ENCODE measurements around the gene RERG.

RERG gene

DNA sequence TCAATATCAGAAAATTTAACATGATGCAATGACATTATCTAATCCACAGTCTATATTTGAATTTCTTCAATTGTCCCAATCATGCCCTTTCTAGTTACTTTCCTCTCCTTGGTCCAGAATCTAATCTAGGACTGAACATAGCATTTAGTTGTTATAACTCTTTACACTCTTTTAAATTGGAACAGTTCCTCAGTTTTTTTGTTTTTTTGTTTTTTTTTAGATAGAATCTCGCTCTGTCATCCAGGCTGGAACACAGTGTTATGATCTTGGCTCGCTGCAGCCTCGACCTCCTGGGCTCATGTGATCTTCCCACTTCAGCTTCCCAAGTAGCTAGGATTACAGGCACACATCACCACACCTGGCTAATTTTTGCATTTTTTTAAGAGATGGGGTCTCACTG is 63.1 kb downstream of the RERG start:
- H3K27ac ChIP-seq (ENCODE audit: low read length): no peak overlapping the region
- no peaks in the 10 kb centered on the region for H3K27me3 ChIP-seq (ENCODE audit: low read depth, low read length)
- H3K36me3 ChIP-seq (ENCODE audit: control insufficient read depth in 1 of 2, insufficient read depth in 2 of 2, low read length in 2 of 2): no peaks in the 10 kb centered on the region
- no peak overlapping the region for H3K4me3 ChIP-seq (ENCODE audit: low read depth in 1 of 2, low read length in 2 of 2)
- no peaks in the 10 kb centered on the region for H3K9me3 ChIP-seq (ENCODE audit: control insufficient read depth in 1 of 2, low read length in 2 of 2)
- H3K4me1 ChIP-seq (ENCODE audit: control insufficient read depth in 1 of 2, insufficient read depth in 2 of 2, low read length in 2 of 2): peaks cover 0 to 7% of the 10 kb centered on the region in 2 donors

DNA sequence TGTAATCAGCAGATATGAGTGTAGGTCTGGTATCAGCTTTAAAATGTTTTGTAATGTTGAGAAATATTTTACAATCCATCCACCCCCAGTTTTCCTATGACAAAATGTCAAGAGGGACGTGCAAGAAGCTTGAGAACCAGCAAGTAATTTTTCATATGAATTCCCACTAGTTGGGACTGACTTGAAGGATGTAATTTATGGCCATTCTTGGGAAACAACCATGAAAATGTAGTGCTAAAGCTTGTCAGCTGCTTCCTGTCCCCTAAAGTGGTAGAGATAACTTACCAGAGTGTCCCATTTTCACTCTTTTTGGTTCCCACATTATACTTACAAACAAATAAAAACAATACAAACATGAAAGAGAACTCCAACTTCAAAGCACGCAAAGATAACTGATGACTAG is 63.9 kb downstream of the RERG start:
- peaks cover 2 to 11% of the 10 kb centered on the region in 2 donors for H3K4me1 ChIP-seq (ENCODE audit: control insufficient read depth in 1 of 2, insufficient read depth in 2 of 2, low read length in 2 of 2)

DNA sequence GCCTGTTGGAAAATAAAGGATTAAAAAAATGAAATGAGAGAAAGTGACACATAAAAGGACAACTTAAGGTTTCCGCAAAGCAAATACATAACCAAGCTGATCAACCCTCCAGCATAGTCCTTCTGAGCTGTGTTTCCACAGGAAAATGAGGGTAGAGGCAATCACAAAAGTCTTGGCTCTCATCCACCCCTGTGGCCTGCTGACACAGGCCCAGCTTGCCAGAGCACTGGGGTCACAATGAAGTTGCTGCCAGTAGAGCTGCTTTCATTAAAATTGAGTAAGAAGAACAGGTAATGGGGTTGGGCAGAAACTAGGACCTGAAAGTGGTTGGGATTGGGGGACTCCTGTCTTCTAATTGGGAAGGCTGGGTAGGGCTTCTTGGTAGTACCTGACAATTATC is 65.9 kb downstream of the RERG start:
- Histone ChIP-seq H3K4me3 (ENCODE audit: low read depth in 1 of 2, low read length in 2 of 2) (no peak overlapping the region), H3K9me3 (ENCODE audit: control insufficient read depth in 1 of 2, low read length in 2 of 2) (no peaks in the 10 kb centered on the region), H3K36me3 (ENCODE audit: control insufficient read depth in 1 of 2, insufficient read depth in 2 of 2, low read length in 2 of 2) (no peaks in the 10 kb centered on the region), H3K27me3 (ENCODE audit: low read depth, low read length) (no peaks in the 10 kb centered on the region), H3K27ac (ENCODE audit: low read length) (peak overlapping the region; percentile 42), H3K4me1 (ENCODE audit: control insufficient read depth in 1 of 2, insufficient read depth in 2 of 2, low read length in 2 of 2) (peaks cover 15 to 29% of the 10 kb centered on the region in 2 donors)

More for the DNA sequence above, 63.9 kb downstream of the RERG start:
- H3K27me3 ChIP-seq (ENCODE audit: low read depth, low read length): no peaks in the 10 kb centered on the region
- H3K36me3 ChIP-seq (ENCODE audit: control insufficient read depth in 1 of 2, insufficient read depth in 2 of 2, low read length in 2 of 2): no peaks in the 10 kb centered on the region
- no peaks in the 10 kb centered on the region for H3K9me3 ChIP-seq (ENCODE audit: control insufficient read depth in 1 of 2, low read length in 2 of 2)
- H3K27ac ChIP-seq (ENCODE audit: low read length): no peak overlapping the region
- no peak overlapping the region for H3K4me3 ChIP-seq (ENCODE audit: low read depth in 1 of 2, low read length in 2 of 2)

DNA sequence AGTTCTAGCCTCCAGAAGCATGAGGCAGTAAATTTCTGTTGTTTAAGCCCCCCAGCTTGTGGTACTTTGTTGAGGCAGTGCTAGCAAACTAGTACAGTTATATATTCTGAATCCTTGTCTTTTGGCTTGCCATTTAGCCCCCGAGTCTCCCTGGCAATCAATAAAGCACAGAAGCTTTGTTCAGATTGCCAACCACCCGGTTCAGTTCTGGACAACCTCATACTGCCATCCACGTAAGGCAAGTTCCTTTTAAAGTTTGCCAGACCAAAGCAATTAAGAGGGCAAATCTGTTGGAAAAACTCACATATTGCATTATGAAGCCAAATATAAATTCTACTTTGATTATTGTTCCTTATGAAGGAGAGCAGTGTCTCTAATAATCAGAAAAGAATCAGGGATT is 67.1 kb downstream of the RERG start:
- Histone ChIP-seq H3K36me3 (ENCODE audit: control insufficient read depth in 1 of 2, insufficient read depth in 2 of 2, low read length in 2 of 2) (no peaks in the 10 kb centered on the region), H3K27me3 (ENCODE audit: low read depth, low read length) (no peaks in the 10 kb centered on the region), H3K4me3 (ENCODE audit: low read depth in 1 of 2, low read length in 2 of 2) (no peak overlapping the region), H3K4me1 (ENCODE audit: control insufficient read depth in 1 of 2, insufficient read depth in 2 of 2, low read length in 2 of 2) (peaks cover 15 to 29% of the 10 kb centered on the region in 2 donors), H3K27ac (ENCODE audit: low read length) (peak overlapping the region; percentile 12), H3K9me3 (ENCODE audit: control insufficient read depth in 1 of 2, low read length in 2 of 2) (no peaks in the 10 kb centered on the region)

DNA sequence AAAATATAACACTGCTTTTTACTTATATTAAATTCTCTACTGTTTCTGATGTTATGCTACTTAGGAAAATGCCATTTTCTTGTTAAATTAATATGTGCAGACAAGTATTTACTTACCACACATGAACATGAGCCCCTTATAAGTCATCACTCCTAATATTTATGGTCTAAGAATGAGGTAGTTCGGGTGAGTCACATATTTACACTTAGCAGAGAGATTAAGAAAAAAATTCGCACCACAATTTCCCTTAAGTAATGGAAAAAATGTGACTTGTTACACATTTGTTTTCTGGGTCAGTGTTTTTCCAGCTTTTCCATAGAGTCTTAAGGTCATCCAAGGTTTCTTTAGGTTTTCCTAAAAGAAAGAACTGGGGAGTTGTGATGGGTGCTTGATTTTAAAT is 68.3 kb downstream of the RERG start:
- H3K4me3 ChIP-seq (ENCODE audit: low read depth in 1 of 2, low read length in 2 of 2): no peak overlapping the region
- H3K27me3 ChIP-seq (ENCODE audit: low read depth, low read length): no peaks in the 10 kb centered on the region
- no peaks in the 10 kb centered on the region for H3K9me3 ChIP-seq (ENCODE audit: control insufficient read depth in 1 of 2, low read length in 2 of 2)
- H3K27ac ChIP-seq (ENCODE audit: low read length): peak overlapping the region; percentile 40
- no peaks in the 10 kb centered on the region for H3K36me3 ChIP-seq (ENCODE audit: control insufficient read depth in 1 of 2, insufficient read depth in 2 of 2, low read length in 2 of 2)
- peaks cover 15 to 36% of the 10 kb centered on the region in 2 donors for H3K4me1 ChIP-seq (ENCODE audit: control insufficient read depth in 1 of 2, insufficient read depth in 2 of 2, low read length in 2 of 2)

DNA sequence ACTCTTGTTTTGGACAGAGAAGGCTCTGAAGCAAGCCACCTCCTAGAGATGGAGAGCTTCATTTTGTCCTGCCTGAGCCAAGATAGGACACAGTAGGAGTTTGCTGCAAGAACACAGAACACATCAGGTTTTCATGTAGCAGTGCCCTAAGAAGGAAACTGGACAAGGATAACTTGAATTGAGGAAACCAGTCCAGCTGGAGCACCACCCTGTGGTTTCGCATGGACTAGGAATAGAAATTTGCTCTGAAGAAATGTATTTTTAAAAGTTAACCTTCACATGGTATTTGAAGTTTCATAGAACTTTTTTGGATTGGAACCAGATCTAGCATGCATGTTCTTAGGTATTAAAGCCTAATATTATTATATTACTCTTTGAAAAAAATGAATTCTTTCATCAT is 68.8 kb downstream of the RERG start:
- Histone ChIP-seq H3K4me1 (ENCODE audit: control insufficient read depth in 1 of 2, insufficient read depth in 2 of 2, low read length in 2 of 2) (peaks cover 15 to 36% of the 10 kb centered on the region in 2 donors), H3K27ac (ENCODE audit: low read length) (peak overlapping the region; percentile 71), H3K9me3 (ENCODE audit: control insufficient read depth in 1 of 2, low read length in 2 of 2) (no peaks in the 10 kb centered on the region), H3K36me3 (ENCODE audit: control insufficient read depth in 1 of 2, insufficient read depth in 2 of 2, low read length in 2 of 2) (no peaks in the 10 kb centered on the region), H3K27me3 (ENCODE audit: low read depth, low read length) (no peaks in the 10 kb centered on the region), H3K4me3 (ENCODE audit: low read depth in 1 of 2, low read length in 2 of 2) (no peak overlapping the region)

DNA sequence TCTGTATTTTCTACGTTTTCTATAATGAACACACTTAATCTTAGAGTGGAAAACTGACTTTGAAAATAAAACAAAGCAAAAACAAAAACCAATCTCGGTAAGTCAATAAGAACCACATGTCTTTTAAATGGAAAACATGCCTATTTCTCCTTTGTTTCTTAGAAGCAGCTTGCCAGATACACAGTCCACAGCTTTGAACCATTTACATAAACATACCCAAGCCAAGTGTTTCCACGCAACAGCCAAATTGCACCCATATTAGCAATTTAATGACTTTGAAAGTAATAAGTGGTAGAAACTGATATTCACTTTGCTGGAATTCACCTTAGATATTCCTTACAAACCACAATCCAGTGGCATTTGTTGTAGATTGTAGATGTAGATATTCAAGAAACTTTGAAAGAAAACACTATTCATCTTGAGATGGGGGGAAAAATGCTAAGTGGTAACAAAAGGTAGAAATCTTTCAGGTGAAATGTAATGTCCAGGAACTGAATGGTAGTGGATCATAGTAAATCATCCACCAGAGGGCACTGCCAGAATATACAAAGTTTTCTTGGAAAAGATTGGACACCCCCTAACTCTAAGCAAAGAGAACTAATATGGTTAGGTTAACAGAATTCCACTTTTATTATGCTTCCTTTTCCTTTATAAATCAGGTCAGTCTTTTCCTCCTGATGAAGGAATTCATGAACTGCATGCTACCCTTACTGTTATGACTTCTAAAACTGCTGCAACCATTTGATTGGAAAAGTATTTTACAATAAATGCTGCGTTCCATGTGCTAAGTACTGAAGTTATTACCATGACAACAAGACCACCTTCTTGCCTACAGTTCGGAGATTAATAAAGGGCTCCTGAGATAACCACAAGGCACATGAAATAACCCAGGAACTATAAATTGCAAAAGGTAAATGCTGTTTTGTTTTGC is 69.8 kb downstream of the RERG start:
- H3K4me1 ChIP-seq (ENCODE audit: control insufficient read depth in 1 of 2, insufficient read depth in 2 of 2, low read length in 2 of 2): peaks cover 15 to 39% of the 10 kb centered on the region in 2 donors
- H3K36me3 ChIP-seq (ENCODE audit: control insufficient read depth in 1 of 2, insufficient read depth in 2 of 2, low read length in 2 of 2): no peaks in the 10 kb centered on the region
- peak overlapping the region; percentile 71 for H3K27ac ChIP-seq (ENCODE audit: low read length)
- no peak overlapping the region for H3K4me3 ChIP-seq (ENCODE audit: low read depth in 1 of 2, low read length in 2 of 2)
- no peaks in the 10 kb centered on the region for H3K27me3 ChIP-seq (ENCODE audit: low read depth, low read length)
- H3K9me3 ChIP-seq (ENCODE audit: control insufficient read depth in 1 of 2, low read length in 2 of 2): no peaks in the 10 kb centered on the region

DNA sequence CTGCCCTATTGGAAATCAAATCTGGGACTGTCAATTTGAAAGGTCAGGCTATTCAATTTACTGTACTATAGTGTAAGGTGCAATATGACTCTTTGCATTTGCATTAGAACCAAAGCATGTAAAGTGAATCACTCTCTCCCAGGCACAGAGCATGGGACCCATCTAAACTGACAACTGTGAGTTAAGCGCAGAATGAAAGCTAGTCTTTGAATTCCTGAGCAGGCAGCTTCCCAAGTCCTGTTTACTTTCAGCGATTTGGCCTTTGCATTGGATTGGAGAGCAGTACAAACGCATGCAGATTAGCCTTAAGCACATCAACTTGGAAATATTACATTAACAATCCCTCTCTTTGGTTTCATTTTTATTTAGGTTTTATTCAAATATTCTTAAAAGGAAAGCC is 74.6 kb downstream of the RERG start:
- Histone ChIP-seq H3K4me1 (ENCODE audit: control insufficient read depth in 1 of 2, insufficient read depth in 2 of 2, low read length in 2 of 2) (peaks cover 6 to 24% of the 10 kb centered on the region in 2 donors), H3K27me3 (ENCODE audit: low read depth, low read length) (no peaks in the 10 kb centered on the region), H3K36me3 (ENCODE audit: control insufficient read depth in 1 of 2, insufficient read depth in 2 of 2, low read length in 2 of 2) (no peaks in the 10 kb centered on the region), H3K27ac (ENCODE audit: low read length) (no peak overlapping the region), H3K4me3 (ENCODE audit: low read depth in 1 of 2, low read length in 2 of 2) (peak overlapping the region; percentile 18 to 31), H3K9me3 (ENCODE audit: control insufficient read depth in 1 of 2, low read length in 2 of 2) (no peaks in the 10 kb centered on the region)

DNA sequence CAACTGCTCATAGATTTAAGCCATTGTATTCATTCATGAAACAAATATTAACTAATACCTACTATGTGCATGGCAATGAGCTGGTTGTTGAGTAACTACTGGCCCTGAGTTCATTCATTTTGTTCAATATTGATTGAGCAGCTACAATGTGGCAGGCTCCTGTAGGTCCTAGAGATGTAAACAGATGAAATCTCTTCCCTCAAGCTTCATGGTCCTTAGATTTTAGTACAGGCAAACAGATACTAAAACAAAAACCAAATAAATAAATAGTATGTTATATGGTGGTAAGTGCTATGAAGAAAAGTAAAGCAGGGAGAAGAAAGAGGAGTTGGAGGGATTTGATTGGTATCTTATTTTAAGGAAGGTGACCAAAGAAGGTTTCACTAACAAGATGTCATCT is 77.8 kb downstream of the RERG start:
- H3K36me3 ChIP-seq (ENCODE audit: control insufficient read depth in 1 of 2, insufficient read depth in 2 of 2, low read length in 2 of 2): no peaks in the 10 kb centered on the region
- no peak overlapping the region for H3K4me3 ChIP-seq (ENCODE audit: low read depth in 1 of 2, low read length in 2 of 2)
- H3K4me1 ChIP-seq (ENCODE audit: control insufficient read depth in 1 of 2, insufficient read depth in 2 of 2, low read length in 2 of 2): peaks cover 0 to 12% of the 10 kb centered on the region in 2 donors
- H3K27me3 ChIP-seq (ENCODE audit: low read depth, low read length): no peaks in the 10 kb centered on the region
- no peak overlapping the region for H3K27ac ChIP-seq (ENCODE audit: low read length)
- H3K9me3 ChIP-seq (ENCODE audit: control insufficient read depth in 1 of 2, low read length in 2 of 2): no peaks in the 10 kb centered on the region

DNA sequence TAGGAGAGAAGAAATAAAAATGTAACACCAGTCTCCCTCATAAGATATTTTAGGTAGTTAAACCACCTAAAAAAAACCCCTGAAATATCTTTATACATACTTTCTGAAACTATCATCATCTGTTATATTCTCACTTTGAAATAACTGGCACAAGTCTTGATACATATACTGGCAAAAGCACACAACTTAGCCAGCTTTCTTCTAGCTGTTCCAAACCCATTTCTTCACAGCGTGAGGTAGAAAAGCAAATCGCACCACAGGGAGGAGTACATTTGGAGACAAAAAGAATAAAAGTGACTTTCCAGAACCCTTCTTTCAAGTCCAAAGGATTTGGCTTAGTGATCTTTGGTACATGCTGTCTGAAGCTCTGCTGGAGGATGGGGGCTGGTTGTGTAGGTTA is 78.5 kb downstream of the RERG start:
- no peaks in the 10 kb centered on the region for H3K36me3 ChIP-seq (ENCODE audit: control insufficient read depth in 1 of 2, insufficient read depth in 2 of 2, low read length in 2 of 2)
- H3K9me3 ChIP-seq (ENCODE audit: control insufficient read depth in 1 of 2, low read length in 2 of 2): no peaks in the 10 kb centered on the region
- no peak overlapping the region for H3K27ac ChIP-seq (ENCODE audit: low read length)
- H3K4me1 ChIP-seq (ENCODE audit: control insufficient read depth in 1 of 2, insufficient read depth in 2 of 2, low read length in 2 of 2): peaks cover 0 to 6% of the 10 kb centered on the region in 2 donors
- H3K27me3 ChIP-seq (ENCODE audit: low read depth, low read length): no peaks in the 10 kb centered on the region
- no peak overlapping the region for H3K4me3 ChIP-seq (ENCODE audit: low read depth in 1 of 2, low read length in 2 of 2)

DNA sequence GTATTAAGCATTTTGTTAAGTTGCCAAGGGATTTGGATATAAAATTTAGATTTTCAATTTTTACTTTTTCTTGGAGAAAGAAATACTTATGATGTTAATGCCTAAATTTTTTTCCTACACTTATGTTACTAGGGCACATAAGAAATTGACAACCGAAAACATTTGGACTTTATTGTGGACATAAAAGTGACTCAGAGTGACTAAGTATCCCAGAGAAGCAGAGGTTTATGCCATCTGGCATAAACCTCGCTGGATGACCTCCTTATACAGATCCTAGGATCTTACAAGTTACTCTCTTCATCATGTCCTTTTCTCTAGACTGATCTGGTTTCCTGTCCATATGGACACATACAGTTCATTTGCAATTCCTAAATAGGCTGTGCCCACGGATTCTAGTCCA is 89.8 kb downstream of the RERG start:
- H3K27ac ChIP-seq (ENCODE audit: low read length): no peak overlapping the region
- H3K4me3 ChIP-seq (ENCODE audit: low read depth in 1 of 2, low read length in 2 of 2): no peak overlapping the region
- H3K36me3 ChIP-seq (ENCODE audit: control insufficient read depth in 1 of 2, insufficient read depth in 2 of 2, low read length in 2 of 2): no peaks in the 10 kb centered on the region
- H3K4me1 ChIP-seq (ENCODE audit: control insufficient read depth in 1 of 2, insufficient read depth in 2 of 2, low read length in 2 of 2): peaks cover 0 to 6% of the 10 kb centered on the region in 2 donors
- H3K27me3 ChIP-seq (ENCODE audit: low read depth, low read length): no peaks in the 10 kb centered on the region
- H3K9me3 ChIP-seq (ENCODE audit: control insufficient read depth in 1 of 2, low read length in 2 of 2): no peaks in the 10 kb centered on the region

DNA sequence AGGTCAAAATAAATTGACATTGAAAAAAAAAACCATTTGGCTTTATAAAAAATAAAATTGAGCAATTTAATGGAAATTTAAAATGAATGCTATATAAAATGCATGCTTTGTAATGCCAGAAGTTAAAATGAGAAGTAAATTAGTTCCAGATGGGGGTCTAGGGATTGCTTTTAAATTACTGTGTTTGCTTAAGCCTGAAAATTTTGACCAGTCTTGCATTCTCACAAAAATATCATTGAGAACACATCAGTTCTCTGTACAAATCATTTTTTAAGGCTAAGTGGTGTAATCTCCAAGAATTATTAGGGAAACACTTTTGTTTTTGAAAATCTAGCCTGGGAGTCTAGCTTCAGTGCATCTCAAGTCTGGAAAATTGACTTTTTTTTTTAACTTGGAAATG is 90.7 kb downstream of the RERG start:
- Histone ChIP-seq H3K9me3 (ENCODE audit: control insufficient read depth in 1 of 2, low read length in 2 of 2) (no peaks in the 10 kb centered on the region), H3K4me3 (ENCODE audit: low read depth in 1 of 2, low read length in 2 of 2) (no peak overlapping the region), H3K27me3 (ENCODE audit: low read depth, low read length) (no peaks in the 10 kb centered on the region), H3K36me3 (ENCODE audit: control insufficient read depth in 1 of 2, insufficient read depth in 2 of 2, low read length in 2 of 2) (no peaks in the 10 kb centered on the region), H3K27ac (ENCODE audit: low read length) (no peak overlapping the region), H3K4me1 (ENCODE audit: control insufficient read depth in 1 of 2, insufficient read depth in 2 of 2, low read length in 2 of 2) (peaks cover 0 to 6% of the 10 kb centered on the region in 2 donors)

Data from muscle layer of duodenum (tissue), 2 donors.